Panc1 (cell line): ENCODE data around the gene NOTO. TPM values are rescaled to one million over a fixed set of nuclear protein-coding genes. Genes with fewer than 3 reads are reported as not detected.

Source experiments
- ATAC-seq: fragments of 200-7000 bp; cut with Tn5 transposase; 2 replicates; pipeline ENCODE4 v1.9.1; 2020; ENCODE audit warnings: mild to moderate bottlenecking, moderate library complexity
- BruUV-seq: library from RNA; stranded (reverse); fragments of 400-500 nt; replicated peaks from 2 replicates; lab custom pipeline; 2021; lab: Mats Ljungman, UMichigan
- CTCF ChIA-PET: fragments of 300-600 bp; sonication (Branson Sonifier 250); formaldehyde crosslinking; loops from one replicate; lab custom pipeline; 2022; ENCODE audit warnings: antibody characterized with exemption; lab: Charles Lee
- POLR2A ChIA-PET: fragments of 300-600 bp; sonication (Branson Sonifier 250); formaldehyde crosslinking; loops from one replicate; lab custom pipeline; 2022; ENCODE audit warnings: antibody characterized with exemption; lab: Charles Lee
- DNase-seq: peaks from one replicate; pipeline ENCODE4 v3.0.0-alpha.2; 2010; ENCODE audit warnings: low read depth, low spot score
- H3K27ac ChIP-seq: 2 replicates; pipeline ENCODE4 v1.5.1; 2011; ENCODE audit warnings: mild to moderate bottlenecking, low read length, inconsistent platforms
- H3K27me3 ChIP-seq: fragments of 200-500 bp; sonication (Bioruptor generic); 2 replicates; pipeline ENCODE4 v1.6.0; 2014; ENCODE audit warnings: low read length, inconsistent platforms; ENCODE audit not compliant: control insufficient read depth, insufficient read depth
- H3K36me3 ChIP-seq: fragments of 200-500 bp; sonication (Bioruptor generic); 2 replicates; pipeline ENCODE4 v1.5.1; 2014; ENCODE audit warnings: inconsistent platforms, mild to moderate bottlenecking, low read length, moderate library complexity; ENCODE audit not compliant: control insufficient read depth, insufficient read depth
- H3K4me1 ChIP-seq: 2 replicates; pipeline ENCODE4 v1.5.1; 2011; ENCODE audit warnings: inconsistent platforms, mild to moderate bottlenecking, low read length, moderate library complexity; ENCODE audit not compliant: control insufficient read depth, insufficient read depth
- H3K4me3 ChIP-seq, 2 experiments: 2 replicates each; pipeline ENCODE4 v1.5.1; 2011 to 2012; ENCODE audit warnings: low read depth in 2 of 2, low read length in 2 of 2, mild to moderate bottlenecking in 2 of 2, inconsistent platforms in 1 of 2, moderate library complexity in 1 of 2
- H3K9me3 ChIP-seq: fragments of 200-500 bp; sonication (Bioruptor generic); 2 replicates; pipeline ENCODE4 v1.5.1; 2014; ENCODE audit warnings: low read depth, mild to moderate bottlenecking, inconsistent platforms, low read length, moderate library complexity; ENCODE audit not compliant: control insufficient read depth, insufficient read depth
- POLR2AphosphoS5 ChIP-seq: IDR thresholded peaks from 2 replicates; pipeline ENCODE4 v1.6.1; 2012; ENCODE audit warnings: mild to moderate bottlenecking, low read depth, low read length, moderate library complexity
- REST ChIP-seq, 2 experiments: IDR thresholded peaks; 2 replicates each; pipeline ENCODE4 v1.6.1; 2011 to 2012; ENCODE audit warnings: low read depth in 2 of 2, control low read depth in 1 of 2, low read length in 1 of 2, mild to moderate bottlenecking in 1 of 2, moderate library complexity in 1 of 2; ENCODE audit not compliant: insufficient read depth in 1 of 2
- SIN3A ChIP-seq: IDR thresholded peaks from 2 replicates; pipeline ENCODE4 v1.6.1; 2012; ENCODE audit warnings: low read depth, mild to moderate bottlenecking, low read length, moderate library complexity, borderline replicate concordance; ENCODE audit not compliant: insufficient read depth
- TCF7L2 ChIP-seq: IDR thresholded peaks from 2 replicates; pipeline ENCODE4 v1.6.1; 2011; ENCODE audit warnings: mild to moderate bottlenecking, low read depth, low read length, inconsistent platforms
- in situ Hi-C: cut with HindIII; loops from 2 replicates; pipeline ENCODE4 v1.10.0; 2016; ENCODE audit warnings: low sequenced_read_pairs, low pct_unique_long_range_greater_than_20kb
- intact Hi-C: fragments of 100-400 bp; cut with micrococcal nuclease; formaldehyde crosslinking; loops from one replicate; pipeline ENCODE4 v1.10.0; 2022; ENCODE audit not compliant: unreplicated experiment
- total RNA-seq: library from RNA; stranded (reverse); gene quantifications from one replicate; pipeline ENCODE4 v1.2.1, GENCODE V29; 2021; ENCODE audit not compliant: unreplicated experiment
- TF ChIP-seq, protein P1 (sequence below): fragments of 450-650 bp; IDR thresholded peaks from 2 replicates; pipeline ENCODE4 v1.5.1; 2017; ENCODE audit warnings: mild to moderate bottlenecking

The NOTO gene
- total RNA-seq, 1 experiment from 2014 or later, result 0.08 TPM

- H3K27me3 ChIP-seq, result no peaks in the 10 kb centered on the region
- no peaks in the 10 kb centered on the region; the same call in 1 of the 2 replicates for H3K36me3 ChIP-seq
- DNase-seq (no peak), ATAC-seq (no peak)
- in situ Hi-C loops (no loop called here), intact Hi-C loops (no loop called here)
- ChIA-PET POLR2A (no interaction called here), CTCF (no interaction called here)
- no TSS peak for BruUV-seq
- no peak overlapping the region for H3K27ac ChIP-seq
- peaks cover 6% of the 10 kb centered on the region; the same call in 1 of the 2 replicates for H3K4me1 ChIP-seq
- H3K4me3 ChIP-seq, result no peak overlapping the region
- H3K9me3 ChIP-seq, result no peaks in the 10 kb centered on the region
- TF ChIP-seq POLR2AphosphoS5 (no peak), TCF7L2 (no peak), SIN3A (no peak), REST (IDR thresholded peaks at IDR 0.05; ENCODE audit: insufficient read depth in 1 of 2, low read depth in 2 of 2, low read length in 1 of 2) (no peak)
- TF ChIP-seq, protein P1, sequence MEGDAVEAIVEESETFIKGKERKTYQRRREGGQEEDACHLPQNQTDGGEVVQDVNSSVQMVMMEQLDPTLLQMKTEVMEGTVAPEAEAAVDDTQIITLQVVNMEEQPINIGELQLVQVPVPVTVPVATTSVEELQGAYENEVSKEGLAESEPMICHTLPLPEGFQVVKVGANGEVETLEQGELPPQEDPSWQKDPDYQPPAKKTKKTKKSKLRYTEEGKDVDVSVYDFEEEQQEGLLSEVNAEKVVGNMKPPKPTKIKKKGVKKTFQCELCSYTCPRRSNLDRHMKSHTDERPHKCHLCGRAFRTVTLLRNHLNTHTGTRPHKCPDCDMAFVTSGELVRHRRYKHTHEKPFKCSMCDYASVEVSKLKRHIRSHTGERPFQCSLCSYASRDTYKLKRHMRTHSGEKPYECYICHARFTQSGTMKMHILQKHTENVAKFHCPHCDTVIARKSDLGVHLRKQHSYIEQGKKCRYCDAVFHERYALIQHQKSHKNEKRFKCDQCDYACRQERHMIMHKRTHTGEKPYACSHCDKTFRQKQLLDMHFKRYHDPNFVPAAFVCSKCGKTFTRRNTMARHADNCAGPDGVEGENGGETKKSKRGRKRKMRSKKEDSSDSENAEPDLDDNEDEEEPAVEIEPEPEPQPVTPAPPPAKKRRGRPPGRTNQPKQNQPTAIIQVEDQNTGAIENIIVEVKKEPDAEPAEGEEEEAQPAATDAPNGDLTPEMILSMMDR, result no peak
Measured at GRCh38 chr2:73210696-73211095, 8.3 kb downstream of the NOTO start.

- POLR2A ChIA-PET, result interaction anchor here (0.6 kb wide), 1 partner anchor 193 kb away, joined by 15 read pairs; no protein-coding TSS in a partner anchor
- no peak for DNase-seq
- Histone ChIP-seq H3K36me3 (no peaks in the 10 kb centered on the region; the same call in 1 of the 2 replicates), H3K4me1 (peaks cover 6% of the 10 kb centered on the region; the same call in 1 of the 2 replicates), H3K27ac (no peak overlapping the region), H3K4me3 (no peak overlapping the region), H3K27me3 (no peaks in the 10 kb centered on the region), H3K9me3 (no peaks in the 10 kb centered on the region)
- intact Hi-C loops, result no loop called here
- TF ChIP-seq REST (IDR thresholded peaks at IDR 0.05; ENCODE audit: insufficient read depth in 1 of 2, low read depth in 2 of 2, low read length in 1 of 2) (no peak), SIN3A (no peak), POLR2AphosphoS5 (no peak), TCF7L2 (no peak)
- TF ChIP-seq, protein P1, result no peak
- in situ Hi-C loops, result no loop called here
- no TSS peak for BruUV-seq
- no peak for ATAC-seq
- CTCF ChIA-PET, result interaction anchor here (0.5 to 1.9 kb wide), 9 partner anchors 17 to 127 kb away, joined by 3 to 36 read pairs (median 4); partner anchors contain the start of gene PRADC1
Measured at GRCh38 chr2:73212098-73212447, 9.7 kb downstream of the NOTO start.
